WI38 (cell line): ENCODE results near the gene C16orf95.

ENCODE experiments used
- H3K4me3 ChIP-seq: 2 replicates; pipeline ENCODE4 v1.5.1; 2011; ENCODE audit warnings: low read depth, mild to moderate bottlenecking, control low read depth, low read length
- CTCF ChIP-seq: IDR thresholded peaks from 2 replicates; pipeline ENCODE4 v1.5.1; 2012; ENCODE audit warnings: low read depth, mild to moderate bottlenecking, control low read depth, low read length

The C16orf95 gene

GRCh38 chr16:87329436-87330256, 12.5 kb upstream of the C16orf95 start:
- H3K4me3 ChIP-seq = no peak overlapping the region
- no peak for TF ChIP-seq CTCF

- H3K4me3 ChIP-seq = no peak overlapping the region
- TF ChIP-seq CTCF = no peak
These were observed 11.7 kb upstream of the C16orf95 start for GRCh38 chr16:87328846-87329245.

GRCh38 chr16:87327798-87328495, 10.8 kb upstream of the C16orf95 start:
- no peak for TF ChIP-seq CTCF

GRCh38 chr16:87326151-87326571, 9.0 kb upstream of the C16orf95 start:
- TF ChIP-seq CTCF = no peak
- no peak overlapping the region for H3K4me3 ChIP-seq

More at GRCh38 chr16:87327798-87328495, 10.8 kb upstream of the C16orf95 start:
- no peak overlapping the region for H3K4me3 ChIP-seq

- H3K4me3 ChIP-seq = no peak overlapping the region
- TF ChIP-seq CTCF = no peak
These were observed 8.2 kb upstream of the C16orf95 start for GRCh38 chr16:87325423-87325858.

- peak; percentile 92 for TF ChIP-seq CTCF
- H3K4me3 ChIP-seq = no peak overlapping the region
These were observed 7.5 kb upstream of the C16orf95 start for GRCh38 chr16:87324411-87325275.
